Stimulated activated CD8-positive, alpha-beta memory T cell treated with anti-CD3 and anti-CD28 coated beads, Interleukin-12 subunit alpha, Interleukin-12 subunit beta, amount 100 ng/mL, for 24 hours (primary cell): ENCODE measurements around the gene SSR1.

ENCODE experiments used
- DNase-seq: peaks from one replicate; pipeline ENCODE4 v3.0.0-alpha.2; 2020; ENCODE audit errors: extremely low read depth

Gene SSR1

GRCh38 chr6:7239590-7239948 is 73.4 kb downstream of the SSR1 start:
- no peak for DNase-seq

- peak; percentile 39 for DNase-seq
These were observed 74.0 kb downstream of the SSR1 start for GRCh38 chr6:7238900-7239589.

GRCh38 chr6:7238526-7238899 is 74.5 kb downstream of the SSR1 start:
- no peak for DNase-seq

DNA sequence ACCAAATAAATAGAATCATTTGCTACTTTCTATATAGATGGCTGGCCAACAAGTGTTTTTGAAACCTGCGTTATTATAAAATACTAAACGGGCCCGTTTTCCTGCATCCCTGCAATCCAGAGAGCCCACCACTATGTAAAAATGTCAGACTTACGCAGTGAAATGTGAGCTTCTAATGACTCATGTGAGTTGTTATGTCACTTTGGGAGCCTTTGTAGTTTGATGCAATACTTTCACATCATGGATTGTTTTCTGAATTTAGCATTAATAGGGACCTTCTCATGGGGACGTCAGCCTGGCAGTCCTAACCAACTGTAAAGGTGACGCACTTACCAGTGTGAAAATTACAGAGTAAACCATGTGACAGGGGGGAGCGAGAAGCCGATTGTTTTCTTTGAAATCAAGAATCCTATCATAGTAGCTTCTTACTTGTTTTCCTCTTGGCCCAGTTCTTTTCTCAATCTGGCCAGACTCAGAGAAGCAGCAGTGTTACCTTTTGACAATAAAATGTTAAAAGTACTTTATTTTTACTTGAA is 75.3 kb downstream of the SSR1 start:
- no peak for DNase-seq

GRCh38 chr6:7236306-7237209 is 76.4 kb downstream of the SSR1 start:
- no peak for DNase-seq

- DNase-seq = no peak
These were observed 77.2 kb downstream of the SSR1 start for GRCh38 chr6:7235712-7236305.

DNA sequence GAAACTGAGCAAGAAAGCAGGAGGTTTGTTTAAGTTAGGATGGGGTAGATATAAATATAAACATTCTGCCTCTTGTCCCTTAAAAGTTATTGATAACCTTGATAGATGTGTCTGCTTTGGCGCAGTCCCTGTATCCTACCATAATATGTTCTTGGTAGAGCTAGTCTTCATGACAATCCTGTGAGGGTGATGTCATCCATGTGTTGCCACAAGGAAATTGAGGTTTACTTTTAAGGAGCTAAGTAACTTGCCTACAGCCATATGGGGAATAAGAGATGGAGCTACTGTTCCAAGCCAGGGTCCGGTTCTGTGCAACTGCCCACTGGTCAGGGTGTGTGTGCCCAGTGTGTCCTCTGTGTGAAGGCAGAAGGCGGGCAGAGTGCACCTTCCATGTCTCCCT is 78.5 kb downstream of the SSR1 start:
- DNase-seq = no peak

DNA sequence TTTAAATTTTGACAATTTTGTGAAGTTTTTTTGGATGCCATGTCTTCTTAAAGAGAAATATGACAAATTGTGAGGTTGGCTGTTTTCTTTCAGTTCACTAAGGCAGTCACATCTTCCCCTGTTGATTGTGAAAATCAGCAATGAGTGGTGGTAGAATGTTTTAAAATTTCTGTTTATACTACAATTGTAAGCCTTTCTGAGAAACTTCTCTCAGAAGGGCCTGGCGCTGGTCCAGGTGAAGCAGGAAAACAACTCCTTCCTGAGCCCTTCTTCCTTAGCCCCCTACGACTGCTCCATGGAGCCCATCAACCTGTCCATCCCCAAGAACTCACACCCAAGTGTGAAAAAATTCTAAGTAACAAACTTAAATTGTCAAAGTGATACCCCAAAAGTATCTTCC is 80.6 kb downstream of the SSR1 start:
- DNase-seq = no peak

DNA sequence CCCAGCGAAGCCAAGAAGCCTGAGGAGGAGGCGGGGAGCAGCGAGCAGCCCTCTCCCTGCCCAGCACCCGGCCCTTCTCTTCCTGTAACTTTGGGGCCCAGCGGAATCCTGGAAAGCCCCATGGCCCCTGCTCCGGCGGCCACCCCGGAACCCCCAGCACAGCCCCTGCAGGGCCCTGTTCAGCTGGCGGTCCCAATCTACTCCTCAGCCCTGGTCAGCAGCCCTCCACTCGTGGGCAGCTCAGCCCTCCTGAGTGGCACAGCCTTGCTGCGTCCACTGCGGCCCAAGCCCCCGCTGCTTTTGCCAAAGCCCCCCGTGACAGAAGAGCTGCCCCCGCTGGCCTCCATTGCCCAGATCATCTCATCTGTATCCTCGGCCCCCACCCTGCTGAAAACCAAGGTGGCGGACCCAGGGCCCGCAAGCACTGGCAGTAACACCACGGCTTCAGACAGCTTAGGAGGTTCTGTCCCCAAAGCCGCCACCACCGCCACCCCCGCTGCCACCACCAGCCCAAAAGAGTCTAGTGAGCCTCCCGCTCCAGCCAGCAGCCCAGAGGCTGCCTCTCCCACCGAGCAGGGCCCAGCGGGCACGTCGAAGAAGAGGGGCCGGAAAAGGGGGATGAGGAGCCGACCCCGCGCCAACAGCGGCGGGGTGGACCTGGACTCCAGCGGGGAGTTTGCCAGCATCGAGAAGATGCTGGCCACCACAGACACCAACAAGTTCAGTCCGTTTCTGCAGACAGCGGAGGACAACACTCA is 81.9 kb downstream of the SSR1 start:
- DNase-seq = no peak

DNA sequence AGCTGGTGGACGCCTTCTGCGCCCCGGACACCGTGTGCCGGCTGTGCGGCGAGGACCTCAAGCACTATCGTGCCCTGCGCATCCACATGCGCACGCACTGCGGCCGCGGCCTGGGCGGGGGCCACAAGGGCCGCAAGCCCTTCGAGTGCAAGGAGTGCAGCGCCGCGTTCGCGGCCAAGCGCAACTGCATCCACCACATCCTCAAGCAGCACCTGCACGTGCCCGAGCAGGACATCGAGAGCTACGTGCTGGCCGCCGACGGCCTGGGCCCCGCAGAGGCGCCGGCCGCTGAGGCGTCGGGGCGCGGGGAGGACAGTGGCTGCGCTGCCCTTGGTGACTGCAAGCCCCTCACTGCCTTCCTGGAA is 82.7 kb downstream of the SSR1 start:
- no peak for DNase-seq

GRCh38 chr6:7229376-7230326 is 83.3 kb downstream of the SSR1 start:
- no peak for DNase-seq

GRCh38 chr6:7228662-7229375 is 84.2 kb downstream of the SSR1 start:
- no peak for DNase-seq

DNA sequence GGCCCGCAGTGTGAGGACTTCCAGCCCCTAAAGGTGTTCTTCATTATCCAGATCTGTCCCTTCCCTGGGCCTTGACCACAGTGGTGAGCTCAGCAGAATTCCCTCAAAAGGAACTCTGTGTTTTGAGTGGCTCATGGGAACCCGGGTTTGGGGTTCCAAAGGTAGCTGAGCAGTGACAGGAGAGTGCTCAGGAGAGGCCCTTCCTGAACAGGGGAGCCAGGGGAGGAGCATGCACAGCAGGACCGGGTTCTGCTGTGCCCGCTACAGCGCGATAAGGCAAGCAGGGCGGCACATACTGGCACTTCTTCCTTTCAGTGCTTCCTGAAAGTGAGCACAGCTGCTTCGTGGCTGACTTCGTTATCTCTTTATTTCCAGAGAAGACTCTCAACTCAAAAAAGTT is 88.3 kb downstream of the SSR1 start:
- DNase-seq = no peak

DNA sequence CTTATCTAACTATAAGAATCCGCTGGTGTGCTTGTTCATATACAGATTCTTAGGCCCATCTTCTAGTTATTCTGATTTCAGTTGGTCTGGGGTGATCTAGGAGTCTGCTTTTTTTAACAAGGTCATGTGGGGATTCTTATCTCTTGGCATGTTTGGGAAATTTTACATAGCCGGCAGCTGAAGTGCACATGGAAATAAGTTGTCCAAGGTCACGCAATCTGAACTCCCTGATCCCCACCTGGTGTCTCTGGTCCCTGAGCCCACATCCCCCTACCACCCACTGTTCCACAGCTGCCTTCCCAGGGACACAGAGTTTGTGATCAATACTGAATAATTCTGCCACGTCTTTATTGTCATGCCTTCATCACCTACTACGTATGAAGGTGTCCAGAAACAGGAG is 90.8 kb downstream of the SSR1 start:
- DNase-seq = no peak

DNA sequence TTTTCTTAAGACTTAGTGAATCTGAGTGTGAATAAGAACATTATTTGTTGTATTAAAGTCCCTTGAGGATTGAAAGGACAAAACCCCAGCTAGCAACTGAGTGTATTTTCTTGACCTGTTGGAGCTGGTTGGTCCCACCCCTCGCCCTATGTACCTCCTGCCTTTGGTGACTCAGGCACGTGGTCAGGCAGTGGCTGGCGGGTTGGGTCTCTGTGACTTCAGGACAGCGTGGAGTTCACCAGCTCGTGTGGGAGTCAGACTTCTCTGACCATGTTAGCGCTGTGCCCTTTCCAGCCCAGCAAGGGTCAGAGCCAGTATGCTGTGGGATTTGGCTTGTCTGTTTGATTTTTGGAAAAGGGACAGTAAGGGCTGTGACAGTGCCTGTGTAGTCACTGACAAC is 93.7 kb downstream of the SSR1 start:
- no peak for DNase-seq

- no peak for DNase-seq
These were observed 94.5 kb downstream of the SSR1 start for GRCh38 chr6:7218406-7218988.
